Measurements from ENCODE around the gene NRTN.
"Not testable (repeated sequence)": the region's sequence is repeated elsewhere in the genome, so short reads cannot be mapped to it uniquely, and the experiment has no call there.

The NRTN gene

DNA sequence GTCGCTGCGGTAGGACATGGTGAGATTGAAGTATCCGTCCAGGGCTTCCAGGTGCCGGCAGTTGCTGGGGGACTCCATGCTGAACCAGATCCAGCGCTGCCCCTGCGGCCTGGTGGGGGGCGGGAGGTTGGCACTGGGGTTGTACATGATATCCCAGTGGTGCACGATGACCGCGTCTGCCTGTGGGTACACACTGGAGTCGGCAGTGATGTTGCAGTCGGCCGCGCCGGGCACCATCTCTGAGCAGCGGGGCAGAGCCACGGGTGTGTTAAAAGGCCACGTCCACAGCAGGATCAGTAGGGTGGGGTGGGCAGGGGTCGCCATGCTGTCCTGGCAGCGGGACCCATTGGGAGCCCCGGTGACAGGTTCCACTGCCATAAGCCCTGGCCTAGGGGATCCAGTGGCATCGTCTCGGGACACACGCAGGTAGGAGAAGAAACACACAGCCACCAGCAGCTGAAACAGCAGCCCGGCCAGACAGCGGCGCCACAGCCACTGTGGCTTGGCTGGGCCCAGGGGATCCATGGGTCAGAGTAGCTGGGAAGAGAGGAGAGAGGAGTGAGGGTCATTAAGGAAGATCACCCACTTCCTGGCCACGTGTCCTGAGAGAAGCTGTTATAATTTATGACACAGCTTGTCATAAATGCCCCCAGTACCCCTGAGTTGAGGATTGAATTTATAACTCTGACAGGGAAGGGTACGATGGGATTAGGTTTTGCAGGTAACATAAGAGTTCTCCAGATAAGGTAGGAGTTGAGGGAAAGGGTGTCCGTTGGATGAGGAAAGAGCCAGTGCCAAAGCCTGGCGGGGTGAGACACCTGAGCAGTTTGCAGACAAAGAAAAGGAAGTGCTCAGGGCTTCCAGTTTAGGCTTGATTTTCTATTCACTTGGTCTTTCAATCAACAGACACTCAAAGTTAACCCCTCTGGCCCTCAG lies 62.6 kb downstream of the NRTN start:
- no peak for DNase-seq (ENCODE audit: low read depth)

DNA sequence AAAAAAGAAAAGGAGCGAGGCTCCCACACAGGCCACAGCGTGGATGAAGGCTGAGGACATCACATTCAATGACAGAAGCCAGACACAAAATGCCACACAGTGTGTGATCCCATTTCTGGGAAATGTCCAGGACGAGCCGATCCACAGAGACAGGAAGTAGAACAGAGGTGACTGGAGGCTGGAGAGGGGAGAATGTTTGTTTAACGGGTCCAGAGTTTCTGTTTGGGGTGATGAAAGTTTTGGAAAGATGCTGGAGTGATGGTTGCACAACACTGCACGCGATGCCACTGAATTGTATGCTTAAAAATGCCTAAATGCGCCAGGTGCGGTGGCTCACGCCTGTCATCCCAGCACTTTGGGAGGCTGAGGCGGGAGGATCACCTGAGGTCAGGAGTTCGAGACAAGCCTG lies 66.1 kb downstream of the NRTN start:
- no peak for DNase-seq (ENCODE audit: low read depth)

DNA sequence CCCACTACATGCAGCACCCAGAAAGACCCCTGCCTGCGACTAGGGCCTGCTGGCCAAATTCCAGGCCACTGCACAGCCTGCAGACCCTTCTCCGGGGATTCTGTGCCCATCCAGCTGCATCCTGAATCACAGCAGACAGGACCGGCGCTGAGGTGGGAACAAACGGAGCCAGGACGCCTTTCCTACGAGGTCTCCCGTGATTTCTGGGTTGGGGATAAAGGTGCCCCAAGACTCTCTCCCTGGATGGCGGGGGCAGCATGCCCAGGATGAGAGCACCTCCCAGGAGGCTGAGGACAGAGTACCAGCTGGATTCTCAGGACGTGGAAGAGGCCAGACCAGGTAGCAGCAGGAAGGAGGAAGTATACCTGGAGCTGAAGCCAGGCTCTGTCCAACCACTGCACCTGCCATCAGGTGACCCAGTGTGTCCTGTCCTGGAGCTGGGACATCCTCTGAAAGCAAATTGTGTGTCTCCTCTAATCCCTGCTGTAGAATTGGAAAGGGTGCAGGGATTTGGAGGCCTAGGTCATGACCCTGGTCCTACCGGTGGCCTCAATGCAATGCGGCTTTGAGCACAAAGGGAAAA lies 68.8 kb downstream of the NRTN start:
- no peak for DNase-seq (ENCODE audit: low read depth)

DNA sequence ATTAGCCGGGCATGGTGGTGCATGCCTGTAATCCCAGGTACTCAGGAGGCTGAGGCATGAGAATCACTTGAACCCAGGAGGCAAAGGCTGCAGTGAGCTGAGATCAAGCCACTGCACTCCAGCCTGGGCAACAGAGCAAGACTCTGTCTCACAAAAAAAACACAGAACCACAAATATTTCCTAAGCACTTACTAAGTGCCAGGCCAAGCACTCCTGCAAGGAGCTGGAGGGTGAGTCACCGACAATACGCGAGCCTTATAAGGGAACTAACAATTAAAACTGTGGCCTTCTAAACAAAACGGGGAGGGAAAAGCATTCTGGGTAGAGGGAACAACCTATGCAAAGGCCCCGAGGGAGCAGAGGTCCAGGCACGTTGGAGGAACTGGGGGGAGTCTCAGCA lies 69.6 kb downstream of the NRTN start:
- not testable (repeated sequence) for DNase-seq (ENCODE audit: low read depth)

DNA sequence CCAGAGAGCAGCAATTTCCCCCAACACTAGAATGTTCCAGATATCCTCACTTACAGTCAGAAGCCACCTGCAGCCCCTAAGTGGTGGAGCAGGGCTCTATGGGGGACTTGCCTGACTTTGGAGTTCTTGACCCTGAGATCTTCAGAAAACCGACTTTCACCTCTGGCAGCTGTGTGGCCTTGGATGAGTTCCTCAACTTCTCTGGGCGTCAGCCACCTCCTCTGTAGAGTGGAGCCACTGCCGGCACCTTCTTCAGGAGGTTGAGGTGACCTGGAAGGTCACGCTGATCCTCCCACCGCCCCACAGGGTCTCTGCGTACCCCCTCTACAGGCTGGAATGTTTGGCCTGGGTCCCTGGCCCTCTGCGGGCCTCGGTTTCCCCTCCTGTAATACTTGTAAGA lies 72.6 kb downstream of the NRTN start:
- DNase-seq (ENCODE audit: low read depth), result no peak

DNA sequence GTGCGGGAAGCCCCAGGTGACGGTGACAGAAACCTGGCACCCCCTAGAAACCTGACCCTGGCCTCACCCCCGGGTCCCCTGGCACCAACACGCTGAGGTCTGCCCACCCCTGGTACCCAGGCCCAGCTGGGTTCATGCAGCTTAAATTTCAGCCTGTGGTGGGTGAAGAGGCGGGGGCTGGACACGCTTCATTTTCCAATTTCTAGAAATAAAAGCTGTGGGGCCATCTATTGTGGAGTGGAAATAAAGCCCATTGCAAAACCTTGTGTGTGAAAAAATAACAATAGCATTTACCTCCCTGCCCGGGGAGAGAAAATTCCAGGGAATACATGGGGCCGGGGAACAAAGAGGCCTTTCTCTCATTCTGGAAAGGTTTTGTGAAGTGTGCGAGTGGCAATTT lies 73.0 kb downstream of the NRTN start:
- DNase-seq (ENCODE audit: low read depth), result no peak

All from activated gamma-delta T cell treated with anti-CD3 and anti-CD28 coated beads, Interleukin-2, amount 50 U/mL, for 16 hours (primary cell).